ENCODE data around the gene METTL13.
A peak's percentile ranks its signal among the peaks of the same experiment; 100 is the strongest.

METTL13 gene

DNA sequence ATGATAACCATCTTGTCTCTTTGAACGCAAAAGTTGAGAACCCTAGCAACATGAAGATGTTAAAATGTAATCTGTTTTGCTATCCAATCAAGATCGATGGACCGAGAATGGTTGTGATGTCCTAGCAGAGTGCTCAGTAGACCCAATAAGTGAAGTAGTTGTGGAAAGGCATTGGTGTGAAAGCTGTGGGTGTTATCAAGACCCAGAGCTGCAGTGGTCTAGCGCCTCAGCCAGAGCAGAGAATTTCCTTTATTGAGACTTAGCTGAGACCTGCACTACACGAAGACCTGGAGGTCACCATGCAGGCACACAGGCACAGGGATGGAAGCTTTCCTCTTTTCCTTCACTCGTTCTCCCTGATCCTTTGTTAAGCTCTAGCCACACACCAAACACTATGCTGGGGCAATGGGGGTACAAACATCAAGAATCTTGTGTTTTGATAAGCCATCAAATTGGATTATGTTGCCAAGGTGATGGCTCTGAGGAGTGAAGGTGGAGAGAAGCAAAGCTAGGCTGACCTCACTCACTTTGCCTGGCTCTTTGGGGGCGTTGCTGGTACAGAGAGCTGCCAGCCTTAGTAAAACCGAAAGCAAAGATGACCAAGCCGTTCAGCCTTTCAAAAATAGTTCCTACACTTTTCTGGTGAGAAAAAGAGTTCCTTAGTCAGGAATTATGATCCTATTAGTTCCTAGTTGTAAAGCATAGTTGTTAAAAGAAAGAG, 24.1 kb downstream of the METTL13 start:
- DNase-seq = no peak

DNA sequence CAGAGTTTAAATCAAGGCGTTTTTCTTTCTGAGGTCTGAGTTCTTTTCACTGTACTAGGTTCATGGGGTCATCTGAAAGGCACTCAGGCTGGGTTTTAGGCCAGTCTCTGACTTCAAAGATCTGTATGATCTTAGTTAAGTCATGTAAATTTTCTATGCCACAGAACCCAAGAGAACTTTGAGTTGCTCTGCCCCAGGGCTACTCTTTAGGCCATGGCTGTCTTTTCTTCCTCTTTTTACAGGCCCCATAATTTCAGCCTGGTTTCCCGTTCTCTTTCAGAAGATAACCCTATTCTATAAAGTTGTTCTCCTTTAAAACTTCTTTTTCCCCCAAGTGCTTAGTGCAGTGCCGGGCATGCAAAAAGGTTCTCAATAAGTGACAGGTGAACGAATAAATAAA, 26.1 kb downstream of the METTL13 start:
- no peak for DNase-seq

DNA sequence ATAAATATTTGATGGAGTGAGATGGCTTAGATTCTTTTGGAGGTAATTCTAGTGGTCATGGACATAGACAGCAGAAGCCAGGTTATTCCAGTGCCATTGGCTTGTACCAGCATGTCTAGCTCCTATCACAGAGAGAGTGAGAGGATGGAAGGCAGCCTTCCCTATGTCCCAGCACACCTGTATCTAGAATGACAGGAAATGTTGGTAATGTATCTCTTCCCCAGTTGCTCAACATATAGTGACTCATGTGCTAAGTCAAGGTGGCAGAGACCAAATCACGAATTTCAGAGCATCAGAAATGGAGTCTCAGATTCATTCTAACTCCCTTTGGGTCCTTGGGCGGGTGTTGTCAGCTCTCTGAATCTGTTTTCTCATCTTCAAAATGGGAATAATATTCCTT, 28.4 kb downstream of the METTL13 start:
- DNase-seq = no peak

DNA sequence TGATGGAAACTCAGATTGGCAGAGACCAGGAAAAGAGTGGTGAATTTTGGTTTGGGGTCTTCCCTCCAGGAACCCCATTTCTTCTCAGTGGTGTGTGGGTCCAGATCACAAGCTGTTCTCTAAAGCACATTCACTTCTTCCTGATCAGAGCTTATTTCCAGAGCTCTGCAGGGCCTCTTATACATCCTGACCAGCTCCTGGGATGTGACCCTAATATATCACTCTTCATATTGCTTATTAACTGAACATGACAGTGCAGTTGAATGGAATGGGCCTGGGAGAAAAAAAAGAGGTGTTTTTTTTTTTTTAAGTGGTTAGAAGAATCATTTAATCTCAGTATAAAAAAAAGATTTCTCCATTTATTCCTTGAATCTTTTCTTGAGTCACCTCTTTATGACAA, 30.2 kb downstream of the METTL13 start:
- no peak for DNase-seq

DNA sequence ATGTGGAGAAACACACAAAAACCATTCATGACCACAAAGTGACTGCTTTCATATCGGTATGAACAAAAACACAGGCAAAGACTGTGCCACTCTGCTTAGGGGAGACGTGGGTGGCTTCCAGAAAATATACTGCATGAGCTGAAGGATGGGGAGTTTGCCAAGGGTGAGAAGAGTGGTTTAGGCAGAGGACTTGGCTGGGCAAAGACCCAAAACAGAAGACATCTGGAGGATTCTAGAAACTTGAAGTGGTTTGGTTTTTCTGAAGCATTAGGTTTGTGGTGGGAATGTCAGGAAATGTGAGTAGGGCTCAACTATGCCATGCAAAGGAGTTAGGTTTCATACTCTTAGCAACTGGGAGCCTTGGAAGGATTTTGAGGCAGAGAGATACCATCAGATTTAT, 33.2 kb downstream of the METTL13 start:
- no peak for DNase-seq

DNA sequence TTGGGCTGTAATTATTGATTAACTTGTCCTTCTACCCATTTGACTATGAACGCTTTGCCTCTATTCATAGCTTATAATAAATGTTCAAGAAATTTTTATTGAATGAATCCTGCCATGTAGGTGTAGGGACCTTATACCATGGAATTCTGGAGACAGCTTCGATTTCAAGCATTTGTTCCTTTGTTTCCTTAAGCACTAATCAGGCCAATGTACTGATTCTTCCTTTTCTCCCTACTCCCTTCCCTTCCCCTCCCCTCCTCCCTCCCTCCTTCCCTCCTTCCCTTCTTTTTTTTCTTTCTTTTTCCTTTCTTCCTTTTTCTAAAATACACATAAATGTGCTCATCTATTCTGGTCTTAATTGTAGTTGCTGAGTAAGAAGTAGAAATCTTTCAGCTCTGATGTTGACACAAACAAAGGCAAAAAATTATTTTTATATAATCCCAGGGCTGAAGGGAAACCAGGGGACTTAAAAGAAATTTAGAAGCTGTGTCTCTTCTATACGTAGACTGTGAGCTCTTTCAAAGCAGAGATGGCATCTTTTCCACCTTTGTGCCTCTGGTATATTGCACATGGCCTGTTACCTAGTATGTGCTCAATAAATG, 34.9 kb downstream of the METTL13 start:
- no peak for DNase-seq

DNA sequence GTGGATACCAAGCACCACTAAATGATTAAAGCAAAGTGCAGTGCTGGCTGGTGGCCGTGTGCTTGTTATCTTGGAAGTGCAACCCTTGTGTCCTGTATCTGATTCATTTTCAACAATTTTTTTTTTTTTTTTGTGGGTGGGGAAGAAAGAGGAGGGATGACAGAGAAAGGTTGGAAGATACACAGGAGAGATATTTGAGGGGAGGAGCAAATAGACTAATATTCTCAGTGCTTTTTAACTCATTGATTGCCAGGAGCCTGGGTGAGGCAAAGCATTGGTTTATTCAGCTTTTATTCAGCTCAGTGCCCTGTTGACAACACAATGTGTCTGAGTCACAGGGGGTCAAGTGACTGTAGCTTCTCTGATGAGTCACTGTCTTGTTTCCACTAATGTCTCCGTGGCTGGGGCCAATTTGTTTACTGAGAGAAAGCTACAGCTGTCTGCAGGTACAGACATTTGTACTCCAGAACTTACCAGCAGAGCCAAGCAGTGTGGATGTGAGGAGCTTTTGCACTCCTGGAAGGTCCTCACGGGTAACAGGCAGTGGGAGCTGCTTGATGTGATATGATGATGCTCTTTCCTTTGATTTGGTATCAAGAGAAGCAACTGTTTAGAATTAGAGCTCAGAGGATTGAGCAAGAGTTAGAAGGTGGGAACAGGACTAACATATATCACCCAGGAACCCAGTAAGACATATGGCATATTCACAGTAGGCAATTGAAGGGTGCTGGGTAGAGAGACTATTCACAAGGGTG, 36.2 kb downstream of the METTL13 start:
- DNase-seq = peak; percentile 75

DNA sequence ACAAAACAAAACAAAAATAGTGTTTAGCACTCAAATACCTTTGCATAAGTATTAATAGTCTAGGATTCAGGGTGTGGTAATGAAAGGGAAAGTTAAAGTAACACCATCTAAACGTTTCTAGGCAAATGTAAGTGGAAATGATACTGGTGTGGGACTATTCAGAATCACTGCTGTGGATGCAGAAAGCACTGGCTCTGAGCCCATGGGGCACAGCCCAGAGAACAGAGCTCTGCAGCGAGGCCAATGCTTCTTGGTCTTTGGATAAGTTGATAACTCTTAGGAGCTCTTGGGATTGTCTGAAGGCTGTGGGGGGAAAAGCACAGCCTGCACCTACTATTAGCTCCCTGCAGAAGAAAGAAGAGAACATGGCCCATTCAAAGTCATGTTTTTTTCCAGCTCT, 38.5 kb downstream of the METTL13 start:
- no peak for DNase-seq

DNA sequence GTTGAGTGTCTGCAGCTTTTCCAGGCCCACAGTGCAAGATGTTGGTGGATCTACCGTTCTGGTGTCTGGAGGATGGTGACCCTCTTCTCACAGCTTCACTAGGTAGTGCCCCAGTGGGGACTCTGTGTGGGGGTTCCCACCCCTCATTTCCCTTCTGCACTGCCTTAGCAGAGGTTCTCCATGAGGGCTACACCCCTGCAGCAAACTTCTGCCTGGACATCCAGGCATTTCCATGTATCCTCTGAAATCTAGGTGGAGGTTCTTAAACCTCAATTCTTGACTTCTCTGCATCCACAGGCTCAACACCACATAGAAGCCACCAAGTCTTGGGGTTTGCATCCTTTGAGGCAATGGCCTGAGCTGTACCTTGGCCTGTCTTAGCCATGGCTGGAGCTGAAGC, 45.5 kb downstream of the METTL13 start:
- DNase-seq = no peak

DNA sequence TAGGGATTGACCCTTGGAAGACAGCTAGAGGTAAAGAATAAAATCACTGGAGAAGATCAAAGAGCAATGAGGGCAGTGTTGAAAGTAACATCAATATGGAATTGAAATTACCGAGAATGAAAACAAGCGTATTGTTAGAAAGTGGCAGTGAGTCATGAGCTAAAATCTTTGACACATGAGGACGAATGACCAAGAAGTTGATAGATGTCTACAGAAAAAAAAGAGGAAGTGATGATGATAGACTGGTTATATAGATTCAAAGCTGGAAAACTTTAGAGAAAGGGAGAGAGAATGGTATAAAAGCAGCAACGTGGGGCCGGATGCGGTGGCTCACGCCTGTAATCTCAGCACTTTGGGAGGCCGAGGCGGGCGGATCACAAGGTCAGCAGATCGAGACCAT, 47.3 kb downstream of the METTL13 start:
- DNase-seq = no peak

DNA sequence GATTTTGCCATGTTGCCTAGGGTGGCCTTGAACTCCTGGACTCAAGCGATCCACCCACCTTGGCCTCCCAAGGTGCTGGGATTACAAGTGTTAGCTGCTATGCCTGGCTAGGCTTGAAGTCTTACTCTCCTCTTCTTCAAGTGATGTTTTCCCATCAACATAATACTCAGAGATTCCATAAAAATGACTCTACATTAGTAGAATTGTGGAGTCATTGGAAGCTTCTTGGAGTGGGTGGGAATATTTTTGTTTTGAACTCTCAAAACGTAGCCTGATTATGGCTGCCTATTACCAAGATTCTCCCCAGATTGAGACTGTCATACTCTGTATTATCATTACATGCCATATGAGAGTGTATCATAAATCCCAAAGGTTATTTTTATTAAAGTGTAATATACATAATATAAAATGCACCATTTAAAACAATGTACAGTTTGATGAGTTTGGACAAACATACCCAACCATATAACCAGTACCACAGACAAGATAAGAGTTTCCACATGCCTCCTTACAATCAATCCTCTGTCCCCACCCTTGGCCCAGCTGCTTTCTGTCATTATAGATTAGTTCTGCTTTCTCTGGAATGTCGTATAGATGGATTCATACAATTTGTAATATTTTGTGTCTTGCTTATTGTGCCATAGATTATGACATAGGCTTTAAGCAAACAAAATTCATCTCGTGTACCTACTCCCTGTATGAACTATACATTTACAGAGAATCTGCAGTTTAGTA, 51.8 kb downstream of the METTL13 start:
- peak; percentile 65 for DNase-seq

DNA sequence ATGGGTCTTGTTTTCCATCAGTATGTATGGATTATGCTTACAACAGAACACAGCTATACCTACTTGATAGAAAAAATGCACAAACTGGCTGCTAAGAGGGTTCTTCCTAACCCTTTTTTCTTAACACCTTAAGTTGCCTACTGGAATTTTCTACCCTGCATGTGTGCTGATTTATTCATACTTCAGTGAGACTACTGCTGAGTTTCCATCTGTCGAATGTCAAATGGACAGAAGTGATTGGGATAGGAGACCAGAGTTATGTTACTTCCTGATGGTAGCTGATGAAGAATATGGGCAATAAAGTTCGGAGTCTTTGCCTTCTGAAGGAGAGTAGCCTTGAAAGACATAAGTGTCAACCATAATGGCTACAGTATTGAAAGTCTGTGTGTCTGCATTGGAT, 53.4 kb downstream of the METTL13 start:
- DNase-seq = no peak

DNA sequence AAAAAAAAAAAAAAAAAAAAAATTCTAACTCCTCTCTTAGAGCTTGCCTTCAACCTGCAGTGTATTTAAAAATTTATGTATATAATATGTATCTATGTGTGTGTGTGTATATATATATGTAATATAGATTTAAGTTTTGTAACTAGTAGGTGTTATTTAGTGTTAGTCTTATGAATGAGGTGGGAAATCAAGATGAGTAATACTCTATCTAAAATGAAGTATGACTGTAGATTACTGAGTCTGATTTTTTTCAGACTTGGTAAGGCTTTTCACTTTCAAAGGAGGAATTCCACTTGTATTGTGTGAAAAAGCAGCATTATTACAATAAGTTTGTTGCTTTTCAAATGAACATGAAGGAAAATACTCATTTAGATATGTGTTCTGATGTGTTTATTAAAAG, 54.4 kb downstream of the METTL13 start:
- DNase-seq = no peak

DNA sequence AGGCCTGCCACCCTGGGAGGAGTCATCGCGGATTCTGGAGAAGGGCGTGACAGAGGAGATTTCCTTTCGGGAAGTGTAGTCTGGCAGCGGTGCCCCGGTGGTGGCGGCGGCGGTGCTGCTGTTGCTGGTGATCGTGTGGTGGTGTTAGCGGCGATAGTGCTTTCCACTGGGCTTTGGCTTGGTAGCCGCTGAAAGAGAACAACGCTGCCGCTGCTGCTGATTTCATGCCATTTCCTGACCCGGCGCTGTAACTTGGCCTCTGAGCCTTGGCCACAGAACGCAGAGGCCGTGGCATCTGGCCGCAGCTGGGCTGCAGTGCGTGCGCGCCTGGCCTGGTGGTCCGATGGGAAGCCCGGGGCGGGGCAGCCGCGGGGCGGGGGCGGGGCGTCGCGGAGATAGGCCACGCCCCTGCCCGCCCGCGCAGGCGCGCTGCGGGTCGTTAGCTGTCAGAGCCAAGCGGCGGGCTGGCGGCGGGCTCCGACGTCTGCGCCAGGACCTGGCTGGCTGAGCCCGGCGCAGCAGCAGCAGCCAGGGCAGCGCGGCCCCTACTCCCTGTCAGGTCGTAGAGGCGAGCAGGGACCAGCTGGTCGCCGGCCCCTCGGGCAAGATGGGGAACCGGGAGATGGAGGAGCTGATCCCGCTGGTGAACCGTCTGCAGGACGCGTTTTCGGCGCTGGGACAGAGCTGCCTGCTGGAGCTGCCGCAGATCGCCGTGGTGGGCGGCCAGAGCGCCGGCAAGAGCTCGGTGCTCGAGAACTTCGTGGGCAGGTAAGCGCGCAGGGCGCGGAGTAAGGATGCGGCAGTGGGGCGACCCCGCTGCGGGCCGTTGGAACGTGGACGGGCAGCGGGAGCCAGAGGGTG, 59.8 kb downstream of the METTL13 start, which contains the start of gene DNM3:
TSS of gene DNM3 (plus strand) at position 449 of the 861 bp plus-strand sequence. CDS start at position 608, 159 bp downstream.
- peak; percentile 81 for DNase-seq

DNA sequence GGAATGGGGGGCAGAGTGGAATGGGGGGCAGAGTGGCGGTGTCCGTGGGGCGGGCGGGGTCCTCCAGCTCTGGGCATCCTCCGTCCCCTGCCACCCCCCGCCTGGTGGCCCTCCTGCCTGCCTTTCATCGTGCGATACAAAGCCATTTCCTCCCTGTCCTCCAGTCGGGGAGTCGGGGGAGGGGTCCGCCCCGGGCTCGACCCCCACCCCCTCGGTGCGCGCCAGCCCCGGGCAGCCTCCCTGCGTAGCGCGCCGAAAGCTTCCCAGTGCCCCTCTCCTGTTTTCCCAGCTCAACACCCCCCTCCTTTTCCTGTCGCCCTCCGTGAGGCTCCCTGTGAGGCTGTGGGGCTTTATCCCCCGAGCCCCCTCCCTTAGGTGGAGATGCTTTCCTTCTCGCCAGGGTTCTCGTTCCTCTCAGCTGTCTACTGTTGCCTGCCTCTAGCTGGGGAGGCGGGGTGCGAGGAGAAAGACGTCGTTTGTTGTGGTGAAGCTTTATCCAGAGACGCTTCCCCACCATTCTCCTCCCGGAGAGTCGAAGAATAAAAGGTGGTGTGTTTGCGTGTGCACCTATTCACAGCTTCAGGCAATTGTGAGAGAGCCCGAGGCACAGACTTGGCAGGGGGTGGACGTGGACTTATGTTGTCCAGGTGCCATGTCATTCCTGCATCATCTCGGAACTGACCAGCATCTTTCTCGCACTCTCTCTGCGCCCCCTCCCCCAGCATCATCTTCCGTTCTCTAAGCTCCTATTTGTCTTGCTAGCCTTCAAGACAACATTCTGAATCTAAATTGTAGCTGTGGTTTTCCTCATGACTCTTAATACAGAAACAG, 60.7 kb downstream of the METTL13 start:
- DNase-seq = peak; percentile 27

DNA sequence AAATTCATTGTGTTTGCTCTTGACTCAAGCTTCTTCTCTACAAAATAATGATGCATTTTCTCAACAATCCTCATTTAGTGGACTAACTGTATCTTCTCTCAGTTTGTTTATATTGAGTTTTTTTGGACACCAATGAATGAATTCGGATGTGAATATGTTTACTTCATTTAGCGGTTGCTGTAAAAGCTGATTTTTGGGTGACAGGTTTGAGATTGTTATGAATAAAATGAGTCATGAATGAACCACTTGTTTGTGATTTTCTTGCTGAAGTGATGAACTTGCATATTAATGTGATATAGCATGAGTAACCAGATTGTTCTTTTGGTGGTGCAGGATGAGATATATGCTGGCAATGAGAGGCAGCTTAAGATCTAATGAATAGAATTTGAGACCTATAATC, 62.9 kb downstream of the METTL13 start:
- no peak for DNase-seq

DNA sequence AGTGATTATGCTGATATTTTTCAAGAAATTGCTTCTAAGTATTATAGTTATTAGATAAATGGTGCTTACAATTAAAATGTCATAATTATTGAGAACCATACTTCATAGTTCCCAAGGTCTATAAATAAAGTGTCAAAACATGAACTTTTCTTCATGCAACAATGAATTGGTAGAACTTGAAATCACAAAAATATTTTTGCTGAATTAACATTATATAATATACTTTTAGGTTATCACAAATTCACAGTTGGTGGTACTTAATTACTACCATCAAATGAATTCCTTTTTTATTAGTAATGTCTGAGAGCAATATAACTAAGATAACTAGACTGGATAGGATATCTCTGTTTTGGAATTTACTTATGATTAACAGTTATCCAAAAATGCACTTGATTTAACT, 64.5 kb downstream of the METTL13 start:
- DNase-seq = no peak

Data from hematopoietic multipotent progenitor cell treated with erythropoietin and hydrocortisone succinate and interleukin-3 and kit ligand, for 6 days (in vitro differentiated cells).